Right lobe of liver (tissue), 6 donors: ENCODE results near the gene WFDC9. TPM values are rescaled to one million over a fixed set of nuclear protein-coding genes. Genes with fewer than 3 reads are reported as not detected.

Source experiments
- ATAC-seq, 4 donors: fragments of 200-7000 bp; cut with Tn5 transposase; one replicate each; pipeline ENCODE4 v1.9.1; 2020; ENCODE audit warnings: mild to moderate bottlenecking in 4 of 4, moderate library complexity in 4 of 4
- DNase-seq, 3 donors: peaks; one replicate each; pipeline ENCODE4 v3.0.0-alpha.2; 2020
- H3K27ac ChIP-seq, 3 donors: fragments of 200-600 bp; one replicate each; pipeline ENCODE4 v1.8.0; 2022
- H3K27me3 ChIP-seq, 2 donors: fragments of 200-600 bp; one replicate each; pipeline ENCODE4 v1.8.0; 2022
- H3K36me3 ChIP-seq, 4 donors: fragments of 200-600 bp; sonication (generic) in 1 of 4; one replicate each; pipeline versions ENCODE4 v1.5.1 to v1.8.0; 2017 to 2022; ENCODE audit warnings: control low read depth in 1 of 4
- H3K4me1 ChIP-seq, 4 donors: fragments of 200-600 bp; sonication (generic) in 1 of 4; one replicate each; pipeline versions ENCODE4 v1.5.1 to v1.8.0; 2017 to 2022; ENCODE audit warnings: control low read depth in 1 of 4
- H3K4me3 ChIP-seq, 3 donors: fragments of 200-600 bp; one replicate each; pipeline ENCODE4 v1.8.0; 2022
- H3K9me3 ChIP-seq, 4 donors: fragments of 200-600 bp; sonication (generic) in 1 of 4; one replicate each; pipeline versions ENCODE4 v1.5.1 to v1.8.0; 2017 to 2022; ENCODE audit warnings: control low read depth in 1 of 4
- POLR2A ChIP-seq: fragments of 450-650 bp; IDR thresholded peaks from one replicate; pipeline ENCODE4 v1.6.1; 2017; ENCODE audit warnings: antibody characterized with exemption, mild to moderate bottlenecking
- WGBS: methylation state at CpG from one replicate; pipeline ENCODE4 v1.1.6; 2018; ENCODE audit warnings: low coverage, low lambda C conversion rate; ENCODE audit not compliant: insufficient coverage; ENCODE audit errors: missing lambda C conversion rate; 5-methylcytosine and 5-hydroxymethylcytosine counted together
- intact Hi-C, 2 donors: fragments of 100-400 bp; cut with DNase I; formaldehyde crosslinking; loops; one replicate each; pipeline versions ENCODE4 v1.11.2 to v1.14.1; 2022
- total RNA-seq, 6 experiments: library from RNA; depleted of rRNA in 2 of 6; stranded (reverse); fragments of >200 nt in 2 of 6; fragmentation: NEBNext Ultra II Directional in 3 of 6; extraction: Animal tissue kit (Norgen Biotek cat#: 25700) in 3 of 6; gene quantifications; one replicate each; pipeline versions ENCODE4 v1.1.0 to v1.2.4, GENCODE V29; 2016 to 2023
- TF ChIP-seq, protein P1 (sequence below), 4 donors: fragments of 200-600 bp in 3 of 4; fragments of 450-650 bp in 1 of 4; IDR thresholded peaks; one replicate each; pipeline versions ENCODE4 v1.5.1 to v1.8.0; 2016 to 2022; ENCODE audit warnings: antibody characterized with exemption in 4 of 4, mild to moderate bottlenecking in 2 of 4
- donor health status: DM: no; HTN: yes; CAD: no.
- donor health status: DM: no; HTN: no; CAD: no.
- donor health status: DM: no; HTN: no; CAD: no.
- donor health status: DM: no; HTN: yes; CAD: no.
- donor health status: DM: no; HTN: yes; CAD: no.

WFDC9 gene
- total RNA-seq, 6 experiments from 2014 or later = not detected

- Histone ChIP-seq H3K27ac (no peak overlapping the region), H3K4me1 (no peaks in the 10 kb centered on the region), H3K9me3 (no peaks in the 10 kb centered on the region), H3K36me3 (no peaks in the 10 kb centered on the region), H3K4me3 (no peak overlapping the region), H3K27me3 (no peaks in the 10 kb centered on the region)
- ATAC-seq (no peak), DNase-seq (no peak)
- intact Hi-C loops = loop anchor here in 1 of 2 donors (10.0 kb wide), 1 partner anchor 180 kb away; no protein-coding TSS in a partner anchor
- 43% methylated on average over 1 of the region's 1 CpG for WGBS
- TF ChIP-seq, protein P1, sequence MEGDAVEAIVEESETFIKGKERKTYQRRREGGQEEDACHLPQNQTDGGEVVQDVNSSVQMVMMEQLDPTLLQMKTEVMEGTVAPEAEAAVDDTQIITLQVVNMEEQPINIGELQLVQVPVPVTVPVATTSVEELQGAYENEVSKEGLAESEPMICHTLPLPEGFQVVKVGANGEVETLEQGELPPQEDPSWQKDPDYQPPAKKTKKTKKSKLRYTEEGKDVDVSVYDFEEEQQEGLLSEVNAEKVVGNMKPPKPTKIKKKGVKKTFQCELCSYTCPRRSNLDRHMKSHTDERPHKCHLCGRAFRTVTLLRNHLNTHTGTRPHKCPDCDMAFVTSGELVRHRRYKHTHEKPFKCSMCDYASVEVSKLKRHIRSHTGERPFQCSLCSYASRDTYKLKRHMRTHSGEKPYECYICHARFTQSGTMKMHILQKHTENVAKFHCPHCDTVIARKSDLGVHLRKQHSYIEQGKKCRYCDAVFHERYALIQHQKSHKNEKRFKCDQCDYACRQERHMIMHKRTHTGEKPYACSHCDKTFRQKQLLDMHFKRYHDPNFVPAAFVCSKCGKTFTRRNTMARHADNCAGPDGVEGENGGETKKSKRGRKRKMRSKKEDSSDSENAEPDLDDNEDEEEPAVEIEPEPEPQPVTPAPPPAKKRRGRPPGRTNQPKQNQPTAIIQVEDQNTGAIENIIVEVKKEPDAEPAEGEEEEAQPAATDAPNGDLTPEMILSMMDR (IDR thresholded peaks at IDR 0.05) = no peak
- no peak for TF ChIP-seq POLR2A
Measured at GRCh38 chr20:45595235-45595634, 35.8 kb downstream of the WFDC9 start.

DNA sequence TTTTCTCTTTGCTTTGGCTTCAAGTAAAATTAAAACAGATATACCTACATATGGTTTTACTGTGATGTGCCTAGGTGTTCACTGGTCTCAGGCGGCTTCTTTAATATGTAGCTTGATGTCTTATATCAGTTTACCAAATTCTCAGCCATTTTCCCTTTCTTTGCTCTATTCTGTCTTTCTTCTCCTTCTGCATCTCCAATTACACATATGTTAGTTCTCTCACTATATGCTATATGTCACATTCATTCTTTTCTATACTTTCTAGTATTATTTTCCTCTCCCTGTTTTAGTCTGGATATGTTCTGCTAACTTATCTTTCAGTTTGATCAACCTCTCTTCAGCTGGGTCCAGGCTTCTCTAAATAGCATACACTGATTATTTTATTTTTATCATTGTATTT is 37.6 kb downstream of the WFDC9 start:
- no peak overlapping the region for H3K27ac ChIP-seq
- H3K27me3 ChIP-seq = no peaks in the 10 kb centered on the region
- DNase-seq = no peak
- no peaks in the 10 kb centered on the region for H3K4me1 ChIP-seq
- ATAC-seq = no peak
- no peaks in the 10 kb centered on the region for H3K9me3 ChIP-seq
- no peaks in the 10 kb centered on the region for H3K36me3 ChIP-seq
- WGBS = 83% methylated on average over 1 of the region's 1 CpG
- TF ChIP-seq, protein P1 (IDR thresholded peaks at IDR 0.05) = no peak
- no peak for TF ChIP-seq POLR2A
- no peak overlapping the region for H3K4me3 ChIP-seq
- intact Hi-C loops = loop anchor here in 1 of 2 donors (10.0 kb wide), 1 partner anchor 181 kb away; no protein-coding TSS in a partner anchor

- DNase-seq (no peak), ATAC-seq (peak; percentile 77 to 89 (median 79))
- Histone ChIP-seq H3K27ac (no peak overlapping the region), H3K36me3 (no peaks in the 10 kb centered on the region), H3K4me3 (no peak overlapping the region), H3K4me1 (no peaks in the 10 kb centered on the region), H3K27me3 (no peaks in the 10 kb centered on the region), H3K9me3 (no peaks in the 10 kb centered on the region)
- intact Hi-C loops = loop anchor here in 1 of 2 donors (10.0 kb wide), 1 partner anchor 182 kb away; no protein-coding TSS in a partner anchor
- WGBS = 30% methylated on average over 4 of the region's 5 CpGs
- TF ChIP-seq, protein P1 (IDR thresholded peaks at IDR 0.05) = peak; percentile 67 to 79 (median 72)
- TF ChIP-seq POLR2A = no peak
Measured at GRCh38 chr20:45592574-45593189, 38.4 kb downstream of the WFDC9 start.

DNA sequence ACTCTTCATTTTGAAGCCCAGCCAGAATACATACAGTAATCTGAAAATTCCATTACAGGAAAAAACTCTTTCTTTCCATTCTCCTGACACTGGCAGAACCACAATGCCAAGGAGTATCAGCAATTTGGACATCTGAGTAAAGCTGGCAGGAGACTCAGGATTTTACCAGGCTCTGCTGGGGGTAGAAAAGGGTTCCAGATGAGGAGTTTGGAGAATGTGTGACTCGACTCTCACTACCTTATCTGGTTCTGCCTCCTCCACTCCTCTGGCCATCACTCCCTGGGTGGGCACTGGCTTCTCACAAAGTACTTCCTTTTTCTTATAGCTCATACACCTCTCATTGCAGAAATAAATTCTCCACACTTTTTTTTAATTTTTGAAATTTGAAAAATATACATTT is 41.4 kb downstream of the WFDC9 start:
- Histone ChIP-seq H3K4me1 (no peaks in the 10 kb centered on the region), H3K36me3 (no peaks in the 10 kb centered on the region), H3K27ac (no peak overlapping the region), H3K9me3 (no peaks in the 10 kb centered on the region), H3K27me3 (no peaks in the 10 kb centered on the region), H3K4me3 (no peak overlapping the region)
- ATAC-seq (no peak), DNase-seq (no peak)
- WGBS = 31% methylated on average over 1 of the region's 1 CpG
- no peak for TF ChIP-seq POLR2A
- TF ChIP-seq, protein P1 (IDR thresholded peaks at IDR 0.05) = no peak
- intact Hi-C loops = loop anchor here in 1 of 2 donors (10.0 kb wide), 1 partner anchor 185 kb away; no protein-coding TSS in a partner anchor
